ENCODE measurements around the gene PEX19.

- TF ChIP-seq CTCF (IDR thresholded peaks at IDR 0.05) (no peak), POLR2A (IDR thresholded peaks at IDR 0.05) (no peak)
These were observed 41.5 kb upstream of the PEX19 start for GRCh38 chr1:160326418-160326817.

Measured in uterus (tissue), 2 donors.